NCI-H2171 treated with DMSO at 0.1 percent for 48 hours (cell line): ENCODE results near the gene TM9SF2.

Experiments
- DNase-seq: peaks from one replicate; lab custom pipeline; 2025; lab: John Stamatoyannopoulos, UW

TM9SF2 gene

DNA sequence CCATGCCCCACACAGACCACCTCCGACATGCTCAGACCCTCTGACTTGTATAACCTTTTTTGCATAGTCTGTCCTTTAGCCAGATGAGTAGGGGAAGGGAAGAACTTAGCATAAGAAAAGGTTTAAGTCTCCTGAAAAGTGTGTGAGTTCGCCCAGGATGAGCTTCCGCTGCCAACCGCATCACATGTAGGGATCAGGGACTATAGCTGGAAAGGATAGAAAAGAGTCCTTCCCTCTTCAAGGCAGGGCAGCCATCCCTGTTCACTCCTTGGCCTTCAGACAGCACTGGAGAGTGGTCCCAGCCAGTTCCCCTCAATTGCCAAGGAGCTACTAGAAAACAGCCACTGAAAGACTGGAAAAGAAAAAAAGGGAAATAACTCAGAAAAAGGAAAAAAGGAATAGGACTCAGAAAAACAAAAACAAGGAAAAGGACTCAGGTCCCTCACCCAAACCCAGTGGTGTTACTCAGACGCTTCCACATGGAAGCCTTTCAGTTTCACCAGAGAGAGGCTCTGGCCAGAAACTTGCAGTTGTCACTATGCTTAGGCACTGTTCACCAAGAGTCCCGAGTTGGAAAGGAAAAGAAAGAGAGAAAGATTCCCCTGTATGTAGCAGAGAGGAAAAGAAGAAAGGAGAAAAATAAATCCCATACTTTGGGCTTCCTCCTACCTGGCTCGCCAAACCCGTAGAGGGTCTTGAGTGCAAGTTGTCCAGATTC, 5.6 kb upstream of the TM9SF2 start:
- no peak for DNase-seq

DNA sequence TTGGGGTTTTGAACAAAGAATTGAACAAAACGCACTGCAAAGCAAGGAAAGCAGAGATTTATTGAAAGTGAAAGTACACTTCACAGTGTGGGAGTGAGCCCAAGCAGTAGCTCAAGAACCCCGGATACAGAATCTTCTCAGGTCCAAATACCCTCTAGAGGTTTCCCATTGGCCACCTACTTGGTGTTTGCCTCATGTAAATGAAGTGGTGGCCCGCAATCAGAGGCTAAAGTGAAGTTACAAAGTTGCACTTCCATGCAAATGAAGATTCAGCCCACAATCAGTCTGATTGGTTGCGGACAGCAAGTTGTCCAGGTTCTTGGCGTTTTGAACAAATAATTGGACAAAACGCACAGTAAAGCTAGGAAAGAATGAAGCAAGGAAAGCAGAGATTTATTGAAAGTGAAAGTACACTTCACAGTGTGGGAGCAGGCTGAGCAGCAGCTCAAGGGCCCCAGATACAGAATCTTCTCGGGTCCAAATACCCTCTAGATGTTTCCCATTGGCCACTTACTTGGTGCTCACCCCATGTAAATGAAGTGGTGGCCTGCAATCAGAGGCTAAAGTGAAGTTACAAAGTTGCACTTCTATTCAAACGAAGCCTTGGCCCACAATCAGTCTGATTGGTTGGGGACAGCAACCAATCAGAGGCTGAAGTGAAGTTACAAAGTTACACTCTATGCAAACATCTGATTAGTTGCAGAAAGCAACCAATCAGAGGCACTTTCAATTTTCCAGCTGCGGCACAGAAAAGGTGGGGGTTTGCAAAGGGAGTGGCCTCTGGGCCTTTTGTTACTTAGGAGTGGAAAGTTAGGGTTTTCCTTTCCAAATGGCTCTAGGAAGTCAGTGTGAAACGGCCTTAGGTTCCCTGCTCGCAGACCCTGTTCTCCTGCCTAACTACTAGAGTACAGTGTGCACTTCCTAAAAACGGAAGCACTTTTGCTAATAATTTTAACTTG, 4.8 kb upstream of the TM9SF2 start:
- no peak for DNase-seq

DNA sequence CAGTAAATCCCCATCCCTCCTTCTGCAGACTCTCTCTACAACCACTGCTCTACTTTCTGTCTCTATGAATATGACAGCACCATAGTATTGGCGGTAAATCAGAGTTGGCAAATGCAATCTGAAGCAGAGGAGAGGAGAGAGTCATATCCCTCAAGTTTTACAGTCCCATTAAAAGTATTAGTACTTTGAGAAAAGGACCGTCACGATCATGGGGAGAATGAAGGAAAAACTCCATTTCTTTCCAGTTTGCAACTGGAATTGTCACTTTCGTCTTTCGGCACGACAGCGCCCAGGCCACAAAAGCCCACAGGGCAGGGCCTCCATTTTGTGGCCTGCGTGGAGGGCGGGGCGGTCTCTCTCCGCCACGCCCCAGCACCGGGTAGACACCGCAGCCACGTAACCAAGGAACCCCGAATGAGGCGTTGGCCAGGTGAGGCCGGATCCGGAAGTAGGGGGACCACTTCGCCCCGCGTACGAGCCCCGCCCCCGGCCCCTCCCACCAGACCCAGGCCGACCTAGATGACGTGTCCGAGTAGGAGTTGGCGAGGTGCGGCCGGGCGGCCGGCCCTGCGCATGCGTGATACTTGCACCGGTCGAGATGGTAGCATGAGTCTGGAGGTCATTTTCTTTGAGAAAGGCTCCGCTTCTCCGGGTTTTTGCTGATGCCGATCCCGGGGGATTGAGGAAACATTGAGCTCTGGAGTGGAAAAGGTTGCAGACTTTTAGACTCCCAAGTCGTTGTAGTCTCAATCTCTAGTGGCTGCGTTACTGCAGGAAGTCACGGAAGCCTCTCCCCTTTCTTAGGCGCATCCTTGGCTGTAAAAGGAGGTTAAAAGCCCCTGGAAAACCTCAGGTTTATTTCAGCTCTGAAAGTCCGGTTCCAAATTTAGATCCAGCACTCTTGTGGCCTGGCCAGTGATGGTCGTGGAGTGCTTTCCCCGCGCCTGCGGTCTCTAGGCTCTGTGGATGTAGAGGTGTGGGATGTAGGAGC, 2.8 kb upstream of the TM9SF2 start:
- DNase-seq: peak; percentile 100

DNA sequence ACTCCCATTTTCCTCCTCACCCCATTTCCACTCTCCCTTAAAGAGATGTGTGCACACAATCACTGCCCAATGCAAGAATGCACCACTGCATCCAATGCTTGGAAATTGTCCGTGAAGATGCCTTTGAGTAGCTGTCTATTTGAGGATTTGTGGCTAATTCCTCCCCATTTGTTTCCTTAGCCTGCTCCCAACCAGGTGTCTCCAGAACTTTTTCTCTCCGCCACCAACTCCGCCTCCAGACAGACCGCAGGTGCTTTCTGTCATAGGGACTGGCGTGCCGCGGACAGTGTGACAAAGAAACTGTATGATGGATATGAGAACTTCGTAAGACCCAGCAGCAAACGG, 461 bp upstream of the TM9SF2 start:
- DNase-seq: no peak

DNA sequence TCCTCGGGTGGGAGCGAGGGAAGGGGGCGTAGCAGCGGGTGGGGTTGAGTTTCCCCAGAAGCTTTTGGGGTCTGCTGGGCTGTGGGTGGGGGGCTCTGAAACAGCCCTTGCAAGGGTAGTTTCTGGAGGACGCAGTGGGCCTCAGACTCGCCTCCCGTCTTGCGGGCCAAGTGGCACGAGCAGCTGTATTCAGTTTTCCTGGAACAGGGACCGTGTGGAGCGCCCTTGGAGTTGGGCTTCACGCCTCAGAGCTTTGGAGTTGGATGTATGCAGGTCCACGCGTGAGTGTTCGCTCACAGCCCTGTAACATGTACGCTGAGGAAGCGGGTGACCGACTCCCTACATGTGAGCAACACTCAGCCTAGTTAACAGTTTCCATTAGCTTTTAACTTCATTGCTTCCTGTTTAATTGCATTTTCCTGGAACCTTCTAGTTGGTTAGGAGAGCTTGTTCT, 603 bp downstream of the TM9SF2 start:
- DNase-seq: no peak

DNA sequence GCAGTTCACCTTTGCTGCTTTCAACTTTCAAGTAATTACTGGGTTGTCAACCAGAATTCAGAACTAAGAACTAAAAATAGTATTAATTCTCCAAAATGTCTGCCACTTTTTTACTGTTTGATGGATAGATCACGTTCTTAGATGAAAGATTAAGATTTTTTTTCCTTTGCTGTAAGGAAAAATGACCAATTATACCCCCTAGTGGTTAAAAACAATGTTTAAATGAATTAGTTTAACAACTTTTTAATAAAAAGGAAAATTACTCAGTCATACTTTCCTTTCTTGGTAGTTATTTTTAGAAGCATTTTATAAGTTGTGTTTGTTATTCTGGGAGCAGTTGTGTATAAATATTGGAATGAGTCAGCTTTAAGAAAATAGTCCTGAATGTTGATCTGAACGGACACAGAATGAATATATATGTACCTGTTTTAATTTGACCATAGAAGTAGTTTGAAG, 4.6 kb downstream of the TM9SF2 start:
- peak; percentile 19 for DNase-seq

DNA sequence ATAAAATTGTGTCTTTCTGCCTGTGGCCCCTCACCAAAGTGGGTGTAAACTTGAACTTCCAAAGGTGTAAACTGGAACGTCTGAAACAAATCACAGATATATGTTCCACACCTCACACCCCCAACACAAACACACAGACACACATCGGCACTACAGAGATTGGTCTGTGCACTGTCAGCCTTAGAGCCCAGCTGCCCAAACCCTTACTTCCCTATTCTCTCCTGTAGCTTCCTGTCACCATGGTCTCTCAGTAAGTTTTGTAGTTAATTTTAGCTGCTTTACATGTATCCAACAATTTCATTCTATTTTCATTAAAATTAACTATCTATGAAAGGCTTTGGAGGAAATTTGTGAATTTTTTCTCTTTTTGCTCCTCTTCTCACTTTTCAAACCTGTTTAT, 5.4 kb downstream of the TM9SF2 start:
- no peak for DNase-seq

DNA sequence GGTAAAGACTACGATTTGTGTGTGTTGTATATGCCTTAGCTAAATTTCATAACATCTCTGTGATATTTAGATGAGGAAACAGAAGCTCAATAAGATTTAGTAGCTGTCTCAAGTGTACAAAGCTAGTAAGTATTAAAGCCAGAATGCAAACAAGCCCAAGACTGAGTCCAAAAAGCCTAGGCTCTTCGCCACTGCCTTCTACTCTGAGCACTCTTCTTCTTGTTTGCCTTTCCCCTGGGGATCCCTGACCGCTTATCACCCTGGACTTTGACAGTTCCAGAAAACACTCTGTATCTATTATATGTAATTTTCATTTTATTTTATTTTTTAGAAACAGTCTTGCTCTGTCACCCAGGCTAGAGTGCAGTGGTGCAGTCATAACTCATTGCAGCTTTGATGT, 5.8 kb downstream of the TM9SF2 start:
- no peak for DNase-seq

DNA sequence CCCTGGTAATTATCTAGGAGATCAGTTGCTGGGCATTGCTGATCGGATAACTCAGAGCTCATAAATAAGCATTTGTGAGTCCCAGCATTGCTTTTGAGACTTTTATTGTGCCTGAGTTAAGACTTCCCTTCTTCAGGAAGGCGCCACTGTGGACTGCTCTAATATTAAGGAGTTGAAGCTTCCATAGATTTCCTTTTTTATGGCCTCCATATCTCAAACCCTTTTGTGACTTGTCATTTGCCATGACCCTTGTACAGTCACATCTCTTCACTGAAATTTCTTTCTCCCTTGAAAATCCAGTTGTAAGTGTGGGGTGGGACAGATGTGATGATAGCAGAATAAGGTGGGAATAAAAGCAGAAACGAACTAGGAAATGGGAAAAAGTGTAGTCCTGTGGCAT, 6.3 kb downstream of the TM9SF2 start:
- DNase-seq: no peak

DNA sequence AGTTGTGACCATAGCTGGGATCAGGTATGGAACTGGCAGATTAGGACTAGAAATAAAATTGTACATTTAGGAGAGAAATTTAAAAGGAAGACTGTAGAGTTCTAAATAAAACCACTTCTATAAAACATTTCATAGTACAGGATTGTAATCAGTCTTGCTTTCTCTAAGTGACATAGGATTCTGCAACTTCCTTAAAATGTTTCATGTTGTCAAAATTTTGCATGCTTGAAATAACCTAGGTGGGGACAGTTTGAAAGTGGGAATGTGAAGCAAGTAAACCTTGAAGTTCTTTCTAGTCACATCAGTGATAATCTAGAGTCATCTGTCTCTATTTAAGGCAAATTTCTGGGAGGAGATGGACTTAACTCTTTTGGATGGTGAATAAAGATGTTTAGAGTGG, 6.7 kb downstream of the TM9SF2 start:
- no peak for DNase-seq

DNA sequence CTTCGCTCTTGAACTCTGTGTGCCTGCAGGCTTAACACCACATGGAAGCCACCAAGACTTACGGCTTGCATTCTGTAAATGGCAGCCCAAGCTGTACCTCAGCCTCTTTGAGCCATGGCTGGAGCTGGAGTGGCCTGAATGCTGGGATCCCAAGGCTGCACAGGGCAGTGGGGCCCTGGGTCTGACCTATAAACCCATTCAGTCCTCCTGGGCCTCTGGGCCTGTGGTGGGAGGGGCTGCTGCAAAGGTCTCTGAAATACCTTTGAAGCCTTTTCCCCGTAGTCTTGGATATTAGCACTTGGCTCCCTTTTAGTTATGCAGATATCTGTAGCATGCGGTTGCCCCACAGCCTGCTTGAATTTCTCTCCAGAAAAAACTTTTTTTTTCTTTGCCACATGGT, 8.2 kb downstream of the TM9SF2 start:
- DNase-seq: no peak

DNA sequence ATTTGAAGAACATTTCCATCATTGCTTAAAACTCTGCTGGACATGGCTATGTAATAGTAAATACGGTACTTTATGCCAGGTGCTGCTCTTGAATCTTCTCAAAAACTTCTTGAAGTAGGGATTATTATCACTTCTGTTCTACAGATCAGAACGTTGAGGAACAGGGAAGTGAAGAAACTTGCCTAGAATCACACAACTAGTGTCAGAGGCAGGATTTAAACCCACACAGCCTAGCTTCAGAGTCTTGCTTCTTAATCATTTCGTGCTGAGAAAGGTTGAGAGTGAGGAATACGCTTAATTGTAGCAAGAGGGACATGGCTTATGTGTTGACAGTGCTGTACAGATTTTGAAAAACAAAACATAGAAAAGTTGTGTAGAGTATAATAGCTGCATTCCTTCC, 13.5 kb downstream of the TM9SF2 start:
- no peak for DNase-seq

DNA sequence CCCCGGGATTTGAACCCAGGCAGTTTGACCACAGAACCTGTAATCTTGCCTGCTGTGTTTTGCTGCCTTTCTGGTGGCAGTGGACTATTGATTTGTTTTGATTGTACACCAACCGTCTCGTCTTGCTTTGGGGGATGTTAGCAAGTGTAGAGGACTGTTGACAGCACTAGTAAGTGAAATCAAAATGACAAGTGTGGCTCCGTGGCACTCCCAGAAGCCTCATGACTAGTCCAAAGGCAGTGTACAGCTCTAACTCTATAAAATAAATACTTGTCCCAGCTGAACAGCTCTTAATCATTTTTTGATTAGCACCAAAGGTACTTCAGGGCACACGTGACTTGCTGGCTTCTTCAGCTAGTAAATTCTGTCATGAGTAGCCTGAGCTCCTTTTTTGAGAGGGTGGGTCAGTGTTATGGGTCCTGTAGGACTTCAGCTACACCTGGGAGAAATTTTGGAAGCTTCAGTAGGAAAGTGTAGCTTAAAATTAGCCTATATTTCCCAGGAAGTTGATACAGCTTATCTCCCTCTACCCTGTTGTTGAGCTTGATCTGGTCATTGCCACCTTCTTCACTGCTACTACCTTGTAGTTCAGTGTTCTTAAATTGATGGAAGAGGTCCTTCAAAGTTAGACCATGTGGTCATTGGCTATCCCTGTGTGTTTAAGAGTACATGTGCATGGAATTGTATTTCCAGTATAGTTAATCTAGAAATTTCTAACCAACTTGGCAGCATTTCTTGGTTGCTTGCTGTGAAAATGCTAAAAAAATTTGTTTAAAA, 15.1 kb downstream of the TM9SF2 start:
- no peak for DNase-seq

DNA sequence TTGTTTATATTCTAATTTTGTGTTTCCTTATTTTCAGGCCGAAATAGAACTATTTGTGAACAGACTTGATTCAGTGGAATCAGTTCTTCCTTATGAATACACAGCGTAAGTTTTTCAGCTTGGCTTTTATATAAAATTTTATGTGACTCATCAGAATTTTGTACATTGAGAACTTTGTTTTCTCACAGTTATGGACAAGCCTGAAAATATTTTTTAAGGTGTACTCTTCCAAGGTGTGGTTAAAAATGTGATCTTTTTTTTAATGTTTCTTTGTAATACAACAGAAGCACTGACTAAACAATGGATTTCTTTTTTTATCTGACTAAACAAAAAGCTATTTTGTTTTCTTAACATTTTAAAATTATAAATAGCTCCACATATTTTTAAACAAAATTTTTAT, 16.3 kb downstream of the TM9SF2 start:
- DNase-seq: no peak

DNA sequence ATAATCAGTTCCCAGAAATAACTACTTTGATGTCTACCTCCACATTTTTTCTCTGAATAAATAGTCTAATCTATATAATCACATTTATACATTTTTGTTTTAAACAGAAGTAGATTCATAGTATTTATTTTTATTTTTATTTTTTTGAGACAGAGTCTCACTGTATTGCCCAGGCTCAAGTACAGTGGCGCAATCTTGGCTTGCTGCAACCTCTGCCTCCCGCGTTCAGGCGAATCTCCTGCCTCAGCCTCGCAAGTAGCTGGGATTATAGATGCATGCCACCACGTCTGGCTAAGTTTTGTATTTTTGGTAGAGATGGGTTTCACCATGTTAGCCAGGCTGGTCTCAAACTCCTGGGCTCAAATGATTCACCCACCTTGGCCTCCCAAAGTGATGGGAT, 16.7 kb downstream of the TM9SF2 start:
- no peak for DNase-seq

DNA sequence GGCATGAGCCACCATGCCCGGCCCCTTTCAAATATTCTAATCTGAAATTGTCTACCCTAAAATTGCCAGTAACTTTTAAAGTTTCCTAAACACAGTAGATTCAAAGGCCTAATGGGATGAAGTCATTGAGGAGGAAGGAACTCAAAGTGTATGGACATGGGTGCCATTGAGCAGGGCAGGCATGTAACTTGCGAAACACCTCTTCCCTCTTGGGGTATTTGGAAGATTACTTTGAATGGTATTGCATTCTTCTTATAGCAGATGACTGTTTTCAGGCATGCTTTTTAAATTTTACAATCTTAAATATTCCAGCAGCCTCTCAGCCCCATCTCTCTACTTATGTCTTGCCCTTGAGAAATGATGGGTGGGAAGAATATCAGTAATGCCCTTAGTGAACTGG, 21.0 kb downstream of the TM9SF2 start:
- no peak for DNase-seq

DNA sequence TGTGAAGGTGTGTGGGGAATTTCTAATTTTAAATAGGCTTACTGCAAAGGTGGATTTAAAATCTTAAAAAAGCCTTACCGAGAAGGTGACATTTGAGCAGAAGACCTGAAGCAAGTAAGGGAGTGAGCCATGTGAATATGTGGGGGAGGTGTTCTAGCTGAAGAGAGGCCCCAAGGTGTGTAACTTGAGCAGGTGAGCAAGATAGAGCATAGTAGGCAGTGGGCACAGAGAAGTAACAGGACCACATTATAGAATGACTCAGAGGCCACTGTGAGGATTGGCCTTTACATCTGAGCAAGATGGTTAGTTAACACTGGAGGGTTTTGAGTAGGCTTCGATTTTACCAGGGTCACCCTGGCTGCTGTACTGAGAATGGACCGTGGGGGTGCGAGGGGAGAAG, 22.6 kb downstream of the TM9SF2 start:
- DNase-seq: no peak

DNA sequence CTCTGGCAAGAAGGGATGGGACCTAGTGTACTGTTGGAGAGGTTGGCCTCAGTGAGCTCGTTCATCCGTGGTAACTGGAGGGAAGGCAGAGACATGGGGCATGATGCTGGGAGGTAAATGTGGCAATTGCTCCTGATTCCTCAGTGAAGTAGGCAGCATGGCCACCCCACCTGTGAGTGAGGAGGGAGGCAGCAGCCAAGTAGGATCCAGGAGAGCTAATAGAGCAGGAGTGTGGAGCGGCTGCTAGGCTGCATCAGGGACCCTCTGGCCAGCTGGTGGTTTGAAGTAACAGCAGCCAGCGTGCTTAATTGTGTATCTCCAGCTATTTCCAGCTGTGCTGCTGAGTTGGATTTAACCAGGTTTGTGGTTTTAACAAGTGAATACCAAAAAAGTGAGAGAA, 24.7 kb downstream of the TM9SF2 start:
- no peak for DNase-seq

DNA sequence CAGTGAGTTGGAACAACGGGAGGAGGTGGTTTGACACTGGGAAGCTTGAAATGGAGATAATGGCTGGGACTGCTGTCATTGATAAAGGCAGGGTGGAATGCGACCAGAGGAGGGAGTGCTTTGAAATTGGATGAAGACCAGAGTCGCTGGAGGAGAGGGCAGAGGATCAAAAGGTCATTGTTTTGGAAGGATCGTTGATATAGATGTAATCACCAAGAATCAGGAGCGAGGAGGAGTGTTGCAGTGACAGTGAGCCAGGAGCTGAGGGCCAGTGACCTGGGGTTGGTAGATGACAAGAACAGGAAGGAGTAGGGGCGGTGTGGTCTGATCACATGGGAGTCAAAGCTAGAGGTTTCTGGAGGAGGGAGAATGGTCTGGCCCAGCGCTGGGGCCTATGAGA, 25.3 kb downstream of the TM9SF2 start:
- DNase-seq: no peak

DNA sequence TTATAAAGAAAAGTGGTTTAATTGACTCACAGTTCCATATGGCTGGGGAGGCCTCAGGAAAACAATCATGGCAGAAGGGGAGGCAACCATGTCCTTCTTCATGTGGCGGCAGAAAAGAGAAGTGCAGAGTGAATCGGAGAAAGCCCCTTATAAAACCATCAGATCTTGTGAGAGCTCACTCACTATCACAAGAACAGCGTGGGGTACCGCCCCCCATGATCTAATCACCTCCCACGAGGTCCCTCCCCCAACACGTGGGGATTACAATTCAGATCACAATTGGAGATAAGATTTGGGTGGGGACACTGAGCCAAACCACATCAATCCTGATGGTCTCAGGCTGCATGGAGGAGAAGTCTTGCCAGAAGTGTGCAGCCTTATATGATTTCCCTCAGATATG, 26.0 kb downstream of the TM9SF2 start:
- no peak for DNase-seq

DNA sequence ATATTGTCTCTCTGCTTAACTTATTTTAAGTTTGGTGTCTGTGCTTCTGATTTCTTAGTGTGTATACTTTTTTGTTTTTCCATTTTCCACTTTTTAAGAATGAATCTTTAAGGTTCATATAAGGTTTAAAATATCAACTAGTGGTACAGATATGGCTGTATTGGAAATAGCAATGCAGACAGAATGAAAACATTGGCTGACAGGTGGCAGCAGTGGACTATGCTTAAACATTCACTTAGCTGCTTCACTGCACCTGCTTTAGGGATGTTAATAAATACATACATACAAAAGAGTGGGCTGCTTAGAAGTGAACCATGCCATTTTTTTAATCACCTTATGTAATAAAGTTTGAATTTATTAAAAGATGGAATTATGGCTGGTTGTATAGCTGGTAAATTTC, 27.3 kb downstream of the TM9SF2 start:
- peak; percentile 88 for DNase-seq
